WTC11 (cell line): ENCODE results near the gene TMEM95. TPM values are rescaled to one million over a fixed set of nuclear protein-coding genes. Genes with fewer than 3 reads are reported as not detected.

Source experiments
- ATAC-seq: fragments of 200-7000 bp; cut with Tn5 transposase; 2 replicates; pipeline ENCODE4 v1.10.0; 2021; ENCODE audit warnings: mild to moderate bottlenecking, moderate library complexity
- CTCF ChIA-PET: fragments of 300-600 bp; sonication (Branson Sonifier 250); formaldehyde crosslinking; loops from one replicate; lab custom pipeline; 2021; ENCODE audit warnings: antibody characterized with exemption; lab: Charles Lee
- POLR2A ChIA-PET: fragments of 350-600 bp; sonication (Branson Sonifier 250); formaldehyde crosslinking; loops from one replicate; lab custom pipeline; 2021; ENCODE audit warnings: antibody characterized with exemption; lab: Charles Lee
- DNase-seq: peaks from one replicate; pipeline ENCODE4 v3.0.0; 2021; ENCODE audit warnings: low spot score
- H3K27ac Mint-ChIP-seq: 2 replicates; pipeline ENCODE4 v1.8.0; 2021; ENCODE audit warnings: mixed read lengths
- H3K27me3 Mint-ChIP-seq: 2 replicates; pipeline ENCODE4 v1.8.0; 2021; ENCODE audit warnings: low read depth, mild to moderate bottlenecking, moderate library complexity, mixed read lengths
- H3K36me3 Mint-ChIP-seq: 2 replicates; pipeline ENCODE4 v1.8.0; 2021; ENCODE audit warnings: mixed read lengths
- H3K4me1 Mint-ChIP-seq: 2 replicates; pipeline ENCODE4 v1.8.0; 2022; ENCODE audit warnings: mixed read lengths
- H3K4me3 Mint-ChIP-seq: 2 replicates; pipeline ENCODE4 v1.8.0; 2021; ENCODE audit warnings: mild to moderate bottlenecking, moderate library complexity, mixed read lengths
- H3K9me3 Mint-ChIP-seq: 2 replicates; pipeline ENCODE4 v1.8.0; 2021; ENCODE audit warnings: mixed read lengths
- ATF1 ChIP-seq: sonication (generic); formaldehyde crosslinking; IDR thresholded peaks from 2 replicates; pipeline ENCODE4 v1.8.1; 2023; ENCODE audit warnings: mild to moderate bottlenecking, moderate library complexity, missing genetic modification reagents
- ATF2 ChIP-seq: sonication (generic); formaldehyde crosslinking; IDR thresholded peaks from 2 replicates; pipeline ENCODE4 v1.8.1; 2022; ENCODE audit warnings: low read depth, missing genetic modification reagents, borderline replicate concordance
- ATF3 ChIP-seq: sonication (generic); formaldehyde crosslinking; conservative IDR thresholded peaks from 2 replicates; pipeline ENCODE4 v1.8.1; 2022; ENCODE audit warnings: mild to moderate bottlenecking, missing genetic modification reagents
- CREM ChIP-seq: sonication (generic); formaldehyde crosslinking; IDR thresholded peaks from 2 replicates; pipeline ENCODE4 v1.8.1; 2022; ENCODE audit warnings: mild to moderate bottlenecking, missing genetic modification reagents, moderate library complexity
- CTCF ChIP-seq: fragments of 200-600 bp; IDR thresholded peaks from 2 replicates; pipeline ENCODE4 v1.8.0; 2022; ENCODE audit warnings: antibody characterized with exemption
- ERG ChIP-seq: fragments of 250-450 bp; sonication (Bioruptor Pico); IDR thresholded peaks from 2 replicates; pipeline ENCODE4 v1.8.0; 2021; ENCODE audit warnings: mild to moderate bottlenecking
- GABPB1 ChIP-seq: sonication (generic); formaldehyde crosslinking; IDR thresholded peaks from 2 replicates; pipeline ENCODE4 v1.8.1; 2023; ENCODE audit warnings: mild to moderate bottlenecking, missing genetic modification reagents
- HMGA2 ChIP-seq: fragments of 250-450 bp; sonication (Bioruptor Pico); IDR thresholded peaks from 2 replicates; pipeline ENCODE4 v1.4.0; 2021; ENCODE audit warnings: mild to moderate bottlenecking, moderate library complexity
- MLX ChIP-seq: sonication (generic); formaldehyde crosslinking; IDR thresholded peaks from 2 replicates; pipeline ENCODE4 v1.8.1; 2023; ENCODE audit warnings: mild to moderate bottlenecking, missing genetic modification reagents, moderate library complexity
- NFATC4 ChIP-seq: fragments of 250-450 bp; sonication (Bioruptor Pico); IDR thresholded peaks from 2 replicates; pipeline ENCODE4 v1.9.0; 2021; ENCODE audit warnings: mild to moderate bottlenecking
- NFE2L1 ChIP-seq: sonication (generic); formaldehyde crosslinking; IDR thresholded peaks from 2 replicates; pipeline ENCODE4 v1.8.1; 2023; ENCODE audit warnings: missing genetic modification reagents
- PREB ChIP-seq: sonication (generic); formaldehyde crosslinking; IDR thresholded peaks from 2 replicates; pipeline ENCODE4 v1.8.1; 2022; ENCODE audit warnings: mild to moderate bottlenecking, missing genetic modification reagents, moderate library complexity, borderline replicate concordance
- RORB ChIP-seq: fragments of 250-450 bp; sonication (Bioruptor Pico); IDR thresholded peaks from 2 replicates; pipeline ENCODE4 v1.9.0; 2021; ENCODE audit warnings: mild to moderate bottlenecking
- SOX15 ChIP-seq: fragments of 250-450 bp; sonication (Bioruptor Pico); IDR thresholded peaks from 2 replicates; pipeline ENCODE4 v1.9.0; 2021; ENCODE audit warnings: mild to moderate bottlenecking
- SP1 ChIP-seq: sonication (generic); formaldehyde crosslinking; conservative IDR thresholded peaks from 2 replicates; pipeline ENCODE4 v1.8.1; 2022; ENCODE audit warnings: missing genetic modification reagents
- TCF7 ChIP-seq: sonication (generic); formaldehyde crosslinking; IDR thresholded peaks from 2 replicates; pipeline ENCODE4 v1.8.0; 2022; ENCODE audit warnings: mild to moderate bottlenecking, low read depth, missing genetic modification reagents, moderate library complexity
- TEAD4 ChIP-seq: sonication (generic); formaldehyde crosslinking; IDR thresholded peaks from 2 replicates; pipeline ENCODE4 v1.8.0; 2022; ENCODE audit warnings: mild to moderate bottlenecking, missing genetic modification reagents
- TP53 ChIP-seq: sonication (generic); formaldehyde crosslinking; IDR thresholded peaks from 2 replicates; pipeline ENCODE4 v1.8.1; 2023; ENCODE audit warnings: mild to moderate bottlenecking, missing genetic modification reagents
- ZBTB21 ChIP-seq: sonication (generic); formaldehyde crosslinking; IDR thresholded peaks from 2 replicates; pipeline ENCODE4 v1.8.1; 2023; ENCODE audit warnings: mild to moderate bottlenecking, missing genetic modification reagents, borderline replicate concordance
- ZNF425 ChIP-seq: fragments of 250-450 bp; sonication (Bioruptor Pico); conservative IDR thresholded peaks from 2 replicates; pipeline ENCODE4 v1.9.0; 2021; ENCODE audit warnings: mild to moderate bottlenecking
- total RNA-seq: library from RNA; stranded (reverse); gene quantifications from 3 replicates; pipeline ENCODE4 v1.2.3, GENCODE V29; 2021

Gene TMEM95
- total RNA-seq, 1 experiment from 2014 or later = not detected

- POLR2A ChIA-PET = no interaction called here
- Mint-ChIP-seq H3K9me3 (no peaks in the 10 kb centered on the region), H3K4me3 (no peak overlapping the region), H3K4me1 (peaks cover 29% of the 10 kb centered on the region), H3K36me3 (no peaks in the 10 kb centered on the region), H3K27me3 (peaks cover 4% of the 10 kb centered on the region), H3K27ac (no peak overlapping the region)
- CTCF ChIA-PET = interaction anchor here (0.6 to 2.5 kb wide), 5 partner anchors 14 to 302 kb away, joined by 3 to 22 read pairs (median 6); partner anchors contain the start of genes PLSCR3 and TMEM256
- TF ChIP-seq TEAD4 (CRISPR knock-in tag) (no peak), ATF3 (CRISPR knock-in tag) (no peak), CREM (no peak)
- no peak for DNase-seq
- no peak for ATAC-seq
Observed at GRCh38 chr17:7369825-7370224, 14.9 kb downstream of the TMEM95 start.

GRCh38 chr17:7370853-7371252, 15.9 kb downstream of the TMEM95 start:
- Mint-ChIP-seq H3K27me3 (peaks cover 4% of the 10 kb centered on the region), H3K9me3 (no peaks in the 10 kb centered on the region), H3K4me3 (no peak overlapping the region), H3K27ac (no peak overlapping the region), H3K4me1 (peaks cover 29% of the 10 kb centered on the region), H3K36me3 (no peaks in the 10 kb centered on the region)
- TF ChIP-seq TCF7 (CRISPR knock-in tag) = no peak
- no peak for TF ChIP-seq PREB (CRISPR knock-in tag)
- TF ChIP-seq RORB (CRISPR knock-in tag) = no peak
- TF ChIP-seq SOX15 (CRISPR knock-in tag) = no peak
- DNase-seq (no peak), ATAC-seq (no peak)
- ChIA-PET POLR2A (no interaction called here), CTCF (interaction anchor here (0.6 to 2.5 kb wide), 6 partner anchors 15 to 346 kb away, joined by 3 to 7 read pairs (median 4); partner anchors contain the start of genes PLSCR3 and TMEM256)

- Mint-ChIP-seq H3K27me3 (peaks cover 13% of the 10 kb centered on the region), H3K9me3 (peaks cover 5% of the 10 kb centered on the region), H3K4me1 (peaks cover 5% of the 10 kb centered on the region), H3K36me3 (no peaks in the 10 kb centered on the region; the same call in 1 of the 2 replicates), H3K4me3 (no peak overlapping the region), H3K27ac (no peak overlapping the region)
- no peak for DNase-seq
- no peak for TF ChIP-seq ERG
- TF ChIP-seq CTCF = no peak
- no peak for TF ChIP-seq ATF1 (CRISPR knock-in tag)
- TF ChIP-seq SP1 (CRISPR knock-in tag) = no peak
- TF ChIP-seq HMGA2 = no peak
- no peak for TF ChIP-seq ZNF425 (CRISPR knock-in tag)
- no peak for TF ChIP-seq GABPB1 (CRISPR knock-in tag)
- TF ChIP-seq NFE2L1 (CRISPR knock-in tag) = no peak
- no peak for TF ChIP-seq MLX
- no peak for TF ChIP-seq ATF2 (CRISPR knock-in tag)
- no peak for TF ChIP-seq TP53 (CRISPR knock-in tag)
- TF ChIP-seq NFATC4 (CRISPR knock-in tag) = no peak
- TF ChIP-seq ZBTB21 (CRISPR knock-in tag) = no peak
- CTCF ChIA-PET = no interaction called here
- POLR2A ChIA-PET = no interaction called here
- ATAC-seq = no peak
Observed at GRCh38 chr17:7374353-7374752, 19.4 kb downstream of the TMEM95 start.
